IMR-90 (cell line): ENCODE results near the gene NGB. TPM values are rescaled to one million over a fixed set of nuclear protein-coding genes. Genes with fewer than 3 reads are reported as not detected.

Experiments
- ATAC-seq: fragments of 200-7000 bp; cut with Tn5 transposase; 2 replicates; pipeline ENCODE4 v1.9.1; 2020; ENCODE audit warnings: low read depth, mild to moderate bottlenecking, moderate library complexity
- BruUV-seq: library from RNA; stranded (reverse); fragments of 400-500 nt; replicated peaks from 2 replicates; lab custom pipeline; 2021; lab: Mats Ljungman, UMichigan
- CTCF ChIA-PET: fragments of 300-600 bp; formaldehyde crosslinking; extraction: SDS; loops from one replicate; lab custom pipeline; 2021; ENCODE audit warnings: antibody characterized with exemption; lab: Yijun Ruan, JAX
- POLR2A ChIA-PET: fragments of 300-600 bp; sonication (Branson Sonifier 250); formaldehyde crosslinking; loops from one replicate; lab custom pipeline; 2022; ENCODE audit warnings: antibody characterized with exemption; ENCODE audit not compliant: unreplicated experiment; lab: Charles Lee
- DNase-seq: peaks from one replicate; pipeline ENCODE4 v3.0.0; 2013
- H2AFZ ChIP-seq: replicated peaks from 2 replicates; pipeline ENCODE3; 2013; ENCODE audit warnings: low read length, mild to moderate bottlenecking; ENCODE audit not compliant: poor library complexity
- H2AK5ac ChIP-seq: 2 replicates; pipeline ENCODE4 v1.6.1; 2013; ENCODE audit warnings: low read depth, low read length, inconsistent platforms
- H2AK9ac ChIP-seq: replicated peaks from 2 replicates; pipeline ENCODE3; 2013; ENCODE audit warnings: mild to moderate bottlenecking, low read depth, low read length, moderate library complexity; ENCODE audit not compliant: poor library complexity
- H2BK120ac ChIP-seq: 2 replicates; pipeline ENCODE4 v1.6.1; 2013; ENCODE audit warnings: low read depth, low read length, inconsistent platforms
- H2BK15ac ChIP-seq: 3 replicates; pipeline ENCODE4 v1.6.1; 2013; ENCODE audit warnings: low read depth, low read length, inconsistent platforms
- H2BK20ac ChIP-seq: 2 replicates; pipeline ENCODE4 v1.6.1; 2013; ENCODE audit warnings: low read depth, mild to moderate bottlenecking, inconsistent platforms, low read length, moderate library complexity
- H2BK5ac ChIP-seq: 2 replicates; pipeline ENCODE4 v1.6.1; 2013; ENCODE audit warnings: mild to moderate bottlenecking, low read depth, low read length, inconsistent platforms; ENCODE audit not compliant: poor library complexity, severe bottlenecking
- H3K14ac ChIP-seq: replicated peaks from 2 replicates; pipeline ENCODE4 v1.6.1; 2013; ENCODE audit warnings: low read depth, low read length, inconsistent platforms
- H3K18ac ChIP-seq: 2 replicates; pipeline ENCODE4 v1.6.1; 2013; ENCODE audit warnings: low read depth, low read length, control low read depth
- H3K23ac ChIP-seq: 2 replicates; pipeline ENCODE4 v1.6.1; 2013; ENCODE audit warnings: low read depth, low read length, inconsistent platforms
- H3K27ac ChIP-seq: 2 replicates; pipeline ENCODE4 v1.5.1; 2013; ENCODE audit warnings: mild to moderate bottlenecking, control low read depth, low read length; ENCODE audit not compliant: insufficient read depth
- H3K27me3 ChIP-seq: 2 replicates; pipeline ENCODE4 v1.6.1; 2013; ENCODE audit warnings: low read length; ENCODE audit not compliant: control insufficient read depth, insufficient read depth
- H3K36me3 ChIP-seq: 2 replicates; pipeline ENCODE4 v1.6.1; 2013; ENCODE audit warnings: low read length, mixed read lengths; ENCODE audit not compliant: control insufficient read depth, insufficient read depth
- H3K4ac ChIP-seq: 2 replicates; pipeline ENCODE4 v1.6.1; 2013; ENCODE audit warnings: low read depth, low read length, inconsistent platforms
- H3K4me1 ChIP-seq: 2 replicates; pipeline ENCODE4 v1.6.1; 2013; ENCODE audit warnings: low read length, mixed read lengths; ENCODE audit not compliant: control insufficient read depth, insufficient read depth
- H3K4me2 ChIP-seq: 2 replicates; pipeline ENCODE4 v1.6.1; 2013; ENCODE audit warnings: low read depth, mild to moderate bottlenecking, control low read depth, low read length, moderate library complexity
- H3K4me3 ChIP-seq: 2 replicates; pipeline ENCODE4 v1.5.1; 2013; ENCODE audit warnings: low read depth, mild to moderate bottlenecking, control low read depth, low read length, moderate library complexity; ENCODE audit not compliant: insufficient read depth
- H3K56ac ChIP-seq: 2 replicates; pipeline ENCODE4 v1.6.1; 2013; ENCODE audit warnings: low read length, inconsistent platforms; ENCODE audit not compliant: insufficient read depth; ENCODE audit errors: extremely low read depth
- H3K79me1 ChIP-seq, 2 experiments: 2 replicates each; pipeline ENCODE4 v1.6.1; 2013; ENCODE audit warnings: low read length in 2 of 2, inconsistent platforms in 1 of 2, low read depth in 1 of 2
- H3K9ac ChIP-seq: 2 replicates; pipeline ENCODE4 v1.6.1; 2013; ENCODE audit warnings: low read depth, low read length, control low read depth
- H3K9me1 ChIP-seq: 2 replicates; pipeline ENCODE4 v1.6.1; 2013; ENCODE audit warnings: low read length, inconsistent platforms; ENCODE audit not compliant: insufficient read depth
- H3K9me3 ChIP-seq: 2 replicates; pipeline ENCODE4 v1.6.1; 2013; ENCODE audit warnings: low read length; ENCODE audit not compliant: control insufficient read depth, insufficient read depth
- H4K20me1 ChIP-seq: 2 replicates; pipeline ENCODE4 v1.6.1; 2013; ENCODE audit warnings: low read length, inconsistent platforms; ENCODE audit not compliant: insufficient read depth
- H4K5ac ChIP-seq: 2 replicates; pipeline ENCODE4 v1.6.1; 2013; ENCODE audit warnings: mild to moderate bottlenecking, low read depth, low read length, control low read depth
- H4K8ac ChIP-seq, 2 experiments: 2 replicates each; pipeline ENCODE4 v1.6.1; 2013; ENCODE audit warnings: low read depth in 2 of 2, low read length in 2 of 2, control low read depth in 1 of 2, inconsistent platforms in 1 of 2
- H4K91ac ChIP-seq: 2 replicates; pipeline ENCODE4 v1.6.1; 2013; ENCODE audit warnings: low read depth, low read length, inconsistent platforms; ENCODE audit not compliant: insufficient read depth
- BHLHE40 ChIP-seq: fragments of 150-350 bp; IDR thresholded peaks from 2 replicates; pipeline ENCODE4 v1.6.1; 2016; ENCODE audit warnings: mild to moderate bottlenecking, low read depth, low read length
- CEBPB ChIP-seq: IDR thresholded peaks from 2 replicates; pipeline ENCODE4 v1.6.1; 2012; ENCODE audit warnings: low read depth, low read length, improper control_type of control experiment
- CHD1 ChIP-seq: IDR thresholded peaks from 2 replicates; pipeline ENCODE4 v1.6.1; 2012; ENCODE audit warnings: low read depth, low read length, improper control_type of control experiment
- CTCF ChIP-seq: conservative IDR thresholded peaks from 2 replicates; pipeline ENCODE4 v1.5.1; 2012; ENCODE audit warnings: mild to moderate bottlenecking, low read depth, low read length, improper control_type of control experiment
- FOS ChIP-seq: fragments of 150-350 bp; IDR thresholded peaks from 2 replicates; pipeline ENCODE4 v1.6.1; 2016; ENCODE audit warnings: low read depth, low read length
- MAZ ChIP-seq: IDR thresholded peaks from 2 replicates; pipeline ENCODE4 v1.6.1; 2012; ENCODE audit warnings: low read depth, mild to moderate bottlenecking, low read length, improper control_type of control experiment, moderate library complexity, borderline replicate concordance
- MXI1 ChIP-seq: IDR thresholded peaks from 2 replicates; pipeline ENCODE4 v1.6.1; 2012; ENCODE audit warnings: low read depth, mild to moderate bottlenecking, low read length, moderate library complexity, borderline replicate concordance
- NFE2L2 ChIP-seq: fragments of 150-350 bp; IDR thresholded peaks from 2 replicates; pipeline ENCODE4 v1.6.1; 2016; ENCODE audit warnings: low read depth, mild to moderate bottlenecking, low read length
- RCOR1 ChIP-seq: IDR thresholded peaks from 2 replicates; pipeline ENCODE4 v1.6.1; 2012; ENCODE audit warnings: mild to moderate bottlenecking, low read length, improper control_type of control experiment; ENCODE audit not compliant: insufficient replicate concordance
- RFX5 ChIP-seq: IDR thresholded peaks from 2 replicates; pipeline ENCODE4 v1.8.0; 2012; ENCODE audit warnings: low read depth, mild to moderate bottlenecking, low read length, moderate library complexity
- SMC3 ChIP-seq: fragments of 150-350 bp; IDR thresholded peaks from 2 replicates; pipeline ENCODE4 v1.6.1; 2016; ENCODE audit warnings: low read depth, mild to moderate bottlenecking, antibody characterized with exemption, low read length, moderate library complexity
- WGBS, 2 experiments: methylation state at CpG; one replicate each; pipeline versions ENCODE4 v1.1.5 to v1.1.7; 2013; ENCODE audit warnings: missing lambda C conversion rate in 2 of 2; ENCODE audit not compliant: insufficient read length in 1 of 2; ENCODE audit errors: extremely low coverage in 2 of 2; 5-methylcytosine and 5-hydroxymethylcytosine counted together
- dilution Hi-C: fragments of 300-500 bp; cut with HindIII; formaldehyde crosslinking; loops from one replicate; pipeline ENCODE4 v1.14.3; 2018; ENCODE audit warnings: low sequenced_read_pairs; ENCODE audit not compliant: unreplicated experiment
- in situ Hi-C: fragments of 300-500 bp; cut with MboI; formaldehyde crosslinking; loops from 3 replicates; pipeline ENCODE4 v1.14.3; 2019; ENCODE audit warnings: low sequenced_read_pairs, inconsistent platforms, mixed read lengths
- intact Hi-C: fragments of 100-400 bp; cut with micrococcal nuclease; formaldehyde crosslinking; loops from 2 replicates; pipeline ENCODE4 v1.10.0; 2022
- polyA plus RNA-seq, 3 experiments: library from polyadenylated mRNA; depleted of rRNA; stranded (reverse); fragments of >200 nt; gene quantifications; 2 replicates each; pipeline ENCODE4 v1.2.3, GENCODE V29; 2012; ENCODE audit warnings: low replicate concordance in 1 of 3
- total RNA-seq: library from RNA; depleted of rRNA; stranded (reverse); fragments of >200 nt; gene quantifications from 2 replicates; pipeline ENCODE4 v1.2.3, GENCODE V29; 2012
- TF ChIP-seq, protein P1 (sequence below): fragments of 150-350 bp; IDR thresholded peaks from 2 replicates; pipeline ENCODE4 v1.6.1; 2017; ENCODE audit warnings: mild to moderate bottlenecking, antibody characterized with exemption, low read length, low read depth

NGB gene
- total and polyA plus RNA-seq, 2 of the 4 experiments (the other 2 are of a cell fraction), result not detected

GRCh38 chr14:77286576-77286975 lies 15.6 kb upstream of the NGB start:
- ATAC-seq (no peak), DNase-seq (no peak)
- H3K27me3 ChIP-seq, result no peaks in the 10 kb centered on the region
- no peak overlapping the region for H2AK9ac ChIP-seq
- no peak overlapping the region for H3K4me2 ChIP-seq
- ChIA-PET CTCF (no interaction called here), POLR2A (no interaction called here)
- H4K91ac ChIP-seq, result no peak overlapping the region
- no peak overlapping the region for H2BK15ac ChIP-seq
- dilution Hi-C loops (no loop called here), in situ Hi-C loops (no loop called here), intact Hi-C loops (no loop called here)
- H4K5ac ChIP-seq, result no peak overlapping the region
- H3K14ac ChIP-seq, result no peak overlapping the region
- no peaks in the 10 kb centered on the region; the same call in 1 of the 2 replicates for H3K9me1 ChIP-seq
- no peak overlapping the region for H2BK5ac ChIP-seq
- H2BK120ac ChIP-seq, result no peak overlapping the region
- peaks cover 20% of the 10 kb centered on the region for H3K36me3 ChIP-seq
- H3K56ac ChIP-seq, result no peak overlapping the region
- no CpG with 5 or more reads among the region's 5 CpGs for WGBS, 2 experiments
- no peak overlapping the region for H3K4ac ChIP-seq
- no peak overlapping the region for H2BK20ac ChIP-seq
- H3K27ac ChIP-seq, result no peak overlapping the region
- H4K8ac ChIP-seq, result no peak overlapping the region
- no peak overlapping the region for H3K18ac ChIP-seq
- no peak for TF ChIP-seq FOS
- TF ChIP-seq, protein P1, sequence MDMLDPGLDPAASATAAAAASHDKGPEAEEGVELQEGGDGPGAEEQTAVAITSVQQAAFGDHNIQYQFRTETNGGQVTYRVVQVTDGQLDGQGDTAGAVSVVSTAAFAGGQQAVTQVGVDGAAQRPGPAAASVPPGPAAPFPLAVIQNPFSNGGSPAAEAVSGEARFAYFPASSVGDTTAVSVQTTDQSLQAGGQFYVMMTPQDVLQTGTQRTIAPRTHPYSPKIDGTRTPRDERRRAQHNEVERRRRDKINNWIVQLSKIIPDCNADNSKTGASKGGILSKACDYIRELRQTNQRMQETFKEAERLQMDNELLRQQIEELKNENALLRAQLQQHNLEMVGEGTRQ, result no peak
- TF ChIP-seq NFE2L2, result no peak
- no peak for TF ChIP-seq CHD1
- TF ChIP-seq MXI1, result no peak
- no peak for TF ChIP-seq RCOR1
- TF ChIP-seq MAZ, result no peak
- TF ChIP-seq SMC3, result no peak
- no peak for TF ChIP-seq CTCF
- no peak for TF ChIP-seq BHLHE40
- no peak for TF ChIP-seq CEBPB
- TF ChIP-seq RFX5, result no peak
- H4K20me1 ChIP-seq, result no peaks in the 10 kb centered on the region
- H3K9me3 ChIP-seq, result no peaks in the 10 kb centered on the region
- no peak overlapping the region for H3K4me3 ChIP-seq
- BruUV-seq, result no TSS peak
- H3K9ac ChIP-seq, result no peak overlapping the region
- no peaks in the 10 kb centered on the region for H3K79me1 ChIP-seq
- H3K4me1 ChIP-seq, result no peaks in the 10 kb centered on the region
- H3K23ac ChIP-seq, result no peak overlapping the region
- no peak overlapping the region for H2AFZ ChIP-seq
- H2AK5ac ChIP-seq, result no peak overlapping the region
